HepG2 (cell line): ENCODE results near the gene SNX15. TPM values are rescaled to one million over a fixed set of nuclear protein-coding genes. Genes with fewer than 3 reads are reported as not detected.

Source experiments
- AGO1 ChIP-seq: fragments of 200-400 bp; formaldehyde crosslinking; IDR thresholded peaks from 2 replicates; pipeline ENCODE4 v1.6.1; 2017; ENCODE audit warnings: mild to moderate bottlenecking, low read depth, low read length, moderate library complexity; ENCODE audit not compliant: poor library complexity, severe bottlenecking
- ATAD3A ChIP-seq: sonication (generic); formaldehyde crosslinking; IDR thresholded peaks from 2 replicates; pipeline ENCODE4 v1.4.0; 2020; ENCODE audit warnings: missing genetic modification reagents
- ISL2 ChIP-seq: sonication (generic); formaldehyde crosslinking; IDR thresholded peaks from 2 replicates; pipeline ENCODE4 v1.5.0; 2020; ENCODE audit warnings: missing genetic modification reagents
- MAZ ChIP-seq, 2 experiments: sonication (generic) in 1 of 2; formaldehyde crosslinking in 1 of 2; IDR thresholded peaks; 2 replicates each; pipeline versions ENCODE4 v1.5.0 to v1.6.1; 2012 to 2020; ENCODE audit warnings: low read depth in 2 of 2, mild to moderate bottlenecking in 2 of 2, borderline replicate concordance in 1 of 2, improper control_type of control experiment in 1 of 2, low read length in 1 of 2, missing genetic modification reagents in 1 of 2, moderate library complexity in 1 of 2
- MBD4 ChIP-seq: IDR thresholded peaks from 2 replicates; pipeline ENCODE4 v1.6.1; 2012; ENCODE audit warnings: low read length, inconsistent platforms, borderline replicate concordance
- SMAD3 ChIP-seq: sonication (generic); formaldehyde crosslinking; IDR thresholded peaks from 2 replicates; pipeline ENCODE4 v1.4.0; 2020; ENCODE audit warnings: missing genetic modification reagents
- ZNF281 ChIP-seq: sonication (generic); formaldehyde crosslinking; IDR thresholded peaks from 2 replicates; pipeline ENCODE4 v1.4.0; 2020; ENCODE audit warnings: missing genetic modification reagents, borderline replicate concordance
- ZNF407 ChIP-seq: sonication (generic); formaldehyde crosslinking; IDR thresholded peaks from one replicate; pipeline ENCODE4 v1.5.1; 2020; ENCODE audit warnings: mild to moderate bottlenecking, missing genetic modification reagents; ENCODE audit errors: not compliant biosample characterization
- polyA plus RNA-seq, 8 experiments: library from polyadenylated mRNA; depleted of rRNA in 3 of 8; stranded (reverse) in 7 of 8; unstranded in 1 of 8; fragments of >200 nt; fragmentation: Illumina TruSeq in 4 of 8; extraction: Trizol in 4 of 8; gene quantifications; 2 replicates each; pipeline versions ENCODE4 v1.2.1 to v1.2.3, GENCODE V29; 2011 to 2016; ENCODE audit warnings: low read depth in 4 of 8, missing spikeins in 1 of 8, mixed read lengths in 1 of 8; ENCODE audit not compliant: insufficient read depth in 1 of 8
- total RNA-seq, 5 experiments: library from RNA; depleted of rRNA; stranded (reverse); fragments of >200 nt; fragmentation: Illumina TruSeq; extraction: Trizol; gene quantifications; 2 replicates each; pipeline ENCODE4 v1.2.3, GENCODE V29; 2016; ENCODE audit warnings: low read depth in 1 of 5
- TF ChIP-seq, protein P1 (sequence below): sonication (generic); IDR thresholded peaks from 2 replicates; pipeline ENCODE4 v1.6.1; 2016; ENCODE audit warnings: low read depth, borderline replicate concordance
- TF ChIP-seq, protein P2 (sequence below): sonication (generic); formaldehyde crosslinking; IDR thresholded peaks from 2 replicates; pipeline ENCODE4 v1.5.0; 2020; ENCODE audit warnings: missing genetic modification reagents, mild to moderate bottlenecking, borderline replicate concordance
- TF ChIP-seq, protein P3 (sequence below): sonication (generic); formaldehyde crosslinking; IDR thresholded peaks from 2 replicates; pipeline ENCODE4 v1.4.0; 2020; ENCODE audit warnings: missing genetic modification reagents

SNX15 gene
- total and polyA plus RNA-seq, 2 of the 13 experiments (the other 11 are each of a cell fraction or from before 2014, with no cell fraction given): 19.1 to 22.6 TPM

GRCh38 chr11:65013130-65013887, 13.9 kb upstream of the SNX15 start (continued):
- TF ChIP-seq MAZ (IDR thresholded peaks at IDR 0.05; ENCODE audit: borderline replicate concordance, low read depth, low read length) (0 out of 2 replicates have a peak, but pooled peaks have one; percentile 45), MAZ (CRISPR knock-in tag; IDR thresholded peaks at IDR 0.05; ENCODE audit: low read depth) (no peak; the same call in 1 of the 2 replicates), ZNF281 (CRISPR knock-in tag) (no peak), ATAD3A (CRISPR knock-in tag) (no peak), ZNF407 (CRISPR knock-in tag) (no peak), ISL2 (CRISPR knock-in tag) (no peak), AGO1 (no peak), MBD4 (no peak), SMAD3 (CRISPR knock-in tag) (no peak; the same call in 1 of the 2 replicates)
- TF ChIP-seq, protein P1, sequence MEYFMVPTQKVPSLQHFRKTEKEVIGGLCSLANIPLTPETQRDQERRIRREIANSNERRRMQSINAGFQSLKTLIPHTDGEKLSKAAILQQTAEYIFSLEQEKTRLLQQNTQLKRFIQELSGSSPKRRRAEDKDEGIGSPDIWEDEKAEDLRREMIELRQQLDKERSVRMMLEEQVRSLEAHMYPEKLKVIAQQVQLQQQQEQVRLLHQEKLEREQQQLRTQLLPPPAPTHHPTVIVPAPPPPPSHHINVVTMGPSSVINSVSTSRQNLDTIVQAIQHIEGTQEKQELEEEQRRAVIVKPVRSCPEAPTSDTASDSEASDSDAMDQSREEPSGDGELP: no peak
- TF ChIP-seq, protein P2, sequence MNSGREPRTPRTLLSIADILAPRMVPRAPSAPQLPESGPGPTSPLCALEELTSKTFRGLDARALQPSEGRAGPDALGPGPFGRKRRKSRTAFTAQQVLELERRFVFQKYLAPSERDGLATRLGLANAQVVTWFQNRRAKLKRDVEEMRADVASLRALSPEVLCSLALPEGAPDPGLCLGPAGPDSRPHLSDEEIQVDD (CRISPR knock-in tag): no peak
- TF ChIP-seq, protein P3, sequence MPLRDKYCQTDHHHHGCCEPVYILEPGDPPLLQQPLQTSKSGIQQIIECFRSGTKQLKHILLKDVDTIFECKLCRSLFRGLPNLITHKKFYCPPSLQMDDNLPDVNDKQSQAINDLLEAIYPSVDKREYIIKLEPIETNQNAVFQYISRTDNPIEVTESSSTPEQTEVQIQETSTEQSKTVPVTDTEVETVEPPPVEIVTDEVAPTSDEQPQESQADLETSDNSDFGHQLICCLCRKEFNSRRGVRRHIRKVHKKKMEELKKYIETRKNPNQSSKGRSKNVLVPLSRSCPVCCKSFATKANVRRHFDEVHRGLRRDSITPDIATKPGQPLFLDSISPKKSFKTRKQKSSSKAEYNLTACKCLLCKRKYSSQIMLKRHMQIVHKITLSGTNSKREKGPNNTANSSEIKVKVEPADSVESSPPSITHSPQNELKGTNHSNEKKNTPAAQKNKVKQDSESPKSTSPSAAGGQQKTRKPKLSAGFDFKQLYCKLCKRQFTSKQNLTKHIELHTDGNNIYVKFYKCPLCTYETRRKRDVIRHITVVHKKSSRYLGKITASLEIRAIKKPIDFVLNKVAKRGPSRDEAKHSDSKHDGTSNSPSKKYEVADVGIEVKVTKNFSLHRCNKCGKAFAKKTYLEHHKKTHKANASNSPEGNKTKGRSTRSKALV (CRISPR knock-in tag): no peak
